A549 (cell line): ENCODE data around the gene DNAH11.

Experiments
- HDAC2 ChIP-seq: fragments of 200-600 bp; sonication (generic); IDR thresholded peaks from 2 replicates; pipeline ENCODE4 v1.6.1; 2016
- HOXA7 ChIP-seq: fragments of 250-450 bp; sonication (Bioruptor Pico); IDR thresholded peaks from 2 replicates; pipeline ENCODE4 v1.5.0; 2020; ENCODE audit warnings: mild to moderate bottlenecking, moderate library complexity
- KDM1A ChIP-seq: fragments of 200-600 bp; sonication (generic); IDR thresholded peaks from 2 replicates; pipeline ENCODE4 v1.6.1; 2016; ENCODE audit warnings: low read depth, mild to moderate bottlenecking
- MAFK ChIP-seq: fragments of 450-650 bp; IDR thresholded peaks from 2 replicates; pipeline ENCODE4 v1.6.1; 2014; ENCODE audit not compliant: partially characterized antibody
- MYC ChIP-seq: IDR thresholded peaks from 2 replicates; pipeline ENCODE4 v1.6.1; 2012; ENCODE audit warnings: mild to moderate bottlenecking, inconsistent platforms, low read length, improper control_type of control experiment, borderline replicate concordance
- NR3C1 ChIP-seq: fragments of >200 bp; sonication (Bioruptor Twin); formaldehyde crosslinking; IDR thresholded peaks from 3 replicates; pipeline ENCODE4 v1.6.1; 2017
- POLR2A ChIP-seq: IDR thresholded peaks from 2 replicates; pipeline ENCODE4 v1.6.1; 2012; ENCODE audit warnings: mild to moderate bottlenecking, low read length
- RFX5 ChIP-seq: fragments of 450-650 bp; IDR thresholded peaks from 2 replicates; pipeline ENCODE4 v1.7.1; 2014; ENCODE audit warnings: antibody characterized with exemption, mild to moderate bottlenecking, moderate library complexity
- SMC3 ChIP-seq: fragments of >200 bp; sonication (Bioruptor Twin); formaldehyde crosslinking; IDR thresholded peaks from 3 replicates; pipeline ENCODE4 v1.6.1; 2018; ENCODE audit warnings: inconsistent platforms
- TF ChIP-seq, protein P1 (sequence below): fragments of >200 bp; sonication (Bioruptor Twin); formaldehyde crosslinking; IDR thresholded peaks from 3 replicates; pipeline ENCODE4 v1.5.1; 2016
- TF ChIP-seq, protein P2 (sequence below): fragments of 200-600 bp; sonication (generic); IDR thresholded peaks from 2 replicates; pipeline ENCODE4 v1.6.1; 2016; ENCODE audit warnings: antibody characterized with exemption, mild to moderate bottlenecking, moderate library complexity

DNA sequence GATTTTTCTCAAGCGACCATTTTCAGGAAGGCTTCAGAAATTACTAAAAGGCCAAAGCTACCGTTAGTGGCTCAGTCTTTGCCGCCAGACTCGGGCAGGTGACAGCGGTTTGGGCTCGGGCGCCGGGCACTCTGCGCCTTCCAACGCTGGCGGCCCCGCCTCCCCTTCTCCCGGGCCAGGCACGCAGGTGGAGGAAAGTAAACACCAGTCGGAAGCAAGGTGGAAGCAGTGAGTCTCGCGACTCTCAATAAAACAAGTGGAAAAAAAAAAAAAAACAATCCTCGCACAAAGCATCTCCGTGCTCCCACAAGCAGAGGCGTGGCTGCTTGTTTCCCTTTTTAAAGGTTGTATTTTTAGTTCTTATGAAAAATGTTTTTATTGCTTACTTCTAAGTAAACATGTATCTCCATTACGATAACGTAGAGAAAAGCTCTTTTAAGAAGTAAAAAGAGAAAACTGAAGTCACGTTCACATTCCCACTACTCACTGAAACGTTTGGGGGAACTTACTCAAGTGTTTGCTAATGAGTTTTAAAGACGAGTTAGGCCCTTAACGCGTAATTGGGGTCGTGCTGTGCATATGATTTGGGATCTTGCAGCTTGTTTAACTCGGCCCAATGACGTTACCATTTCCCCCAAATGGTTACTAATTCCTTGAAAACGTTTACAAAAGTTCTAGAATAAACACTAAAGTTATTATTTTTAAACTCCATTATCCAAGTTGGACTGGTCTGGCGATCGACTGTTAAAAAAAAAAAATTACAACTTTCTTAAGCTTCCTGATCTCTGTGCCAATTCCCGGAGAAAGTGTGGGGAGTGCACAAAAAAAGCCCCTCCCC, 402.0 kb downstream of the DNAH11 start:
- TF ChIP-seq POLR2A (no peak), HOXA7 (CRISPR knock-in tag) (no peak), NR3C1 (no peak), KDM1A (no peak), RFX5 (no peak), MYC (no peak), MAFK (no peak), SMC3 (no peak), HDAC2 (no peak)
- TF ChIP-seq, protein P1, sequence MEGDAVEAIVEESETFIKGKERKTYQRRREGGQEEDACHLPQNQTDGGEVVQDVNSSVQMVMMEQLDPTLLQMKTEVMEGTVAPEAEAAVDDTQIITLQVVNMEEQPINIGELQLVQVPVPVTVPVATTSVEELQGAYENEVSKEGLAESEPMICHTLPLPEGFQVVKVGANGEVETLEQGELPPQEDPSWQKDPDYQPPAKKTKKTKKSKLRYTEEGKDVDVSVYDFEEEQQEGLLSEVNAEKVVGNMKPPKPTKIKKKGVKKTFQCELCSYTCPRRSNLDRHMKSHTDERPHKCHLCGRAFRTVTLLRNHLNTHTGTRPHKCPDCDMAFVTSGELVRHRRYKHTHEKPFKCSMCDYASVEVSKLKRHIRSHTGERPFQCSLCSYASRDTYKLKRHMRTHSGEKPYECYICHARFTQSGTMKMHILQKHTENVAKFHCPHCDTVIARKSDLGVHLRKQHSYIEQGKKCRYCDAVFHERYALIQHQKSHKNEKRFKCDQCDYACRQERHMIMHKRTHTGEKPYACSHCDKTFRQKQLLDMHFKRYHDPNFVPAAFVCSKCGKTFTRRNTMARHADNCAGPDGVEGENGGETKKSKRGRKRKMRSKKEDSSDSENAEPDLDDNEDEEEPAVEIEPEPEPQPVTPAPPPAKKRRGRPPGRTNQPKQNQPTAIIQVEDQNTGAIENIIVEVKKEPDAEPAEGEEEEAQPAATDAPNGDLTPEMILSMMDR, result no peak
- TF ChIP-seq, protein P2, sequence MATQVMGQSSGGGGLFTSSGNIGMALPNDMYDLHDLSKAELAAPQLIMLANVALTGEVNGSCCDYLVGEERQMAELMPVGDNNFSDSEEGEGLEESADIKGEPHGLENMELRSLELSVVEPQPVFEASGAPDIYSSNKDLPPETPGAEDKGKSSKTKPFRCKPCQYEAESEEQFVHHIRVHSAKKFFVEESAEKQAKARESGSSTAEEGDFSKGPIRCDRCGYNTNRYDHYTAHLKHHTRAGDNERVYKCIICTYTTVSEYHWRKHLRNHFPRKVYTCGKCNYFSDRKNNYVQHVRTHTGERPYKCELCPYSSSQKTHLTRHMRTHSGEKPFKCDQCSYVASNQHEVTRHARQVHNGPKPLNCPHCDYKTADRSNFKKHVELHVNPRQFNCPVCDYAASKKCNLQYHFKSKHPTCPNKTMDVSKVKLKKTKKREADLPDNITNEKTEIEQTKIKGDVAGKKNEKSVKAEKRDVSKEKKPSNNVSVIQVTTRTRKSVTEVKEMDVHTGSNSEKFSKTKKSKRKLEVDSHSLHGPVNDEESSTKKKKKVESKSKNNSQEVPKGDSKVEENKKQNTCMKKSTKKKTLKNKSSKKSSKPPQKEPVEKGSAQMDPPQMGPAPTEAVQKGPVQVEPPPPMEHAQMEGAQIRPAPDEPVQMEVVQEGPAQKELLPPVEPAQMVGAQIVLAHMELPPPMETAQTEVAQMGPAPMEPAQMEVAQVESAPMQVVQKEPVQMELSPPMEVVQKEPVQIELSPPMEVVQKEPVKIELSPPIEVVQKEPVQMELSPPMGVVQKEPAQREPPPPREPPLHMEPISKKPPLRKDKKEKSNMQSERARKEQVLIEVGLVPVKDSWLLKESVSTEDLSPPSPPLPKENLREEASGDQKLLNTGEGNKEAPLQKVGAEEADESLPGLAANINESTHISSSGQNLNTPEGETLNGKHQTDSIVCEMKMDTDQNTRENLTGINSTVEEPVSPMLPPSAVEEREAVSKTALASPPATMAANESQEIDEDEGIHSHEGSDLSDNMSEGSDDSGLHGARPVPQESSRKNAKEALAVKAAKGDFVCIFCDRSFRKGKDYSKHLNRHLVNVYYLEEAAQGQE, result no peak
